ENCODE results near the gene SPATA2.
A peak's percentile ranks its signal among the peaks of the same experiment; 100 is the strongest.

Gene SPATA2

GRCh38 chr20:49942303-49942702 is 27.0 kb upstream of the SPATA2 start:
- H2AK5ac ChIP-seq (ENCODE audit: low read depth, low read length): no peak overlapping the region
- H3K9me3 ChIP-seq (replicated peaks in 1 of 2; ENCODE audit: control insufficient read depth in 2 of 2, insufficient read depth in 1 of 2, low read depth in 1 of 2, low read length in 2 of 2): no peaks in the 10 kb centered on the region
- H3K27ac ChIP-seq (replicated peaks; ENCODE audit: low read length): no peak overlapping the region
- peaks cover 14 to 77% of the 10 kb centered on the region in 2 donors for H3K36me3 ChIP-seq (replicated peaks in 1 of 2; ENCODE audit: control insufficient read depth in 2 of 2, insufficient read depth in 2 of 2, low read length in 2 of 2)
- peaks cover 13% of the 10 kb centered on the region for H3K79me1 ChIP-seq (ENCODE audit: low read depth, low read length)
- no peak overlapping the region for H3K18ac ChIP-seq (ENCODE audit: low read length)
- no peak overlapping the region for H3K4me3 ChIP-seq (ENCODE audit: low read length in 2 of 2)
- H2BK120ac ChIP-seq (ENCODE audit: low read depth, low read length): no peak overlapping the region
- no peak overlapping the region for H3K4ac ChIP-seq (ENCODE audit: low read length)
- H2AFZ ChIP-seq (ENCODE audit: low read length): no peak overlapping the region
- no peak overlapping the region for H3K14ac ChIP-seq (ENCODE audit: low read length)
- H3K9ac ChIP-seq (ENCODE audit: low read depth, low read length, poor library complexity): peak overlapping the region; percentile 32
- H2BK5ac ChIP-seq (ENCODE audit: low read length): no peak overlapping the region
- H3K4me2 ChIP-seq (ENCODE audit: insufficient read depth, low read length, poor library complexity, severe bottlenecking): no peak overlapping the region
- no peak overlapping the region for H2BK12ac ChIP-seq (ENCODE audit: low read length)
- WGBS, 2 donors (ENCODE audit: extremely low coverage in 2 of 2, insufficient read length in 2 of 2, insufficient replicate concordance in 1 of 2): no CpG with 5 or more reads among the region's 3 CpGs
- H2BK15ac ChIP-seq (ENCODE audit: low read length): no peak overlapping the region
- H4K91ac ChIP-seq (ENCODE audit: low read depth, low read length, poor library complexity): no peak overlapping the region
- no peak overlapping the region for H4K8ac ChIP-seq (ENCODE audit: low read depth, low read length)
- no peak for DNase-seq (ENCODE audit: low spot score)
- no peak overlapping the region for H3K23ac ChIP-seq (ENCODE audit: low read depth, low read length, poor library complexity)
- H3K27me3 ChIP-seq (ENCODE audit: control insufficient read depth in 3 of 3, insufficient read depth in 3 of 3, low read depth in 1 of 3, low read length in 3 of 3): no peaks in the 10 kb centered on the region
- peaks cover 4 to 5% of the 10 kb centered on the region in 2 donors for H3K4me1 ChIP-seq (ENCODE audit: control insufficient read depth in 2 of 2, insufficient read depth in 1 of 2, low read depth in 1 of 2, low read length in 2 of 2)

- DNase-seq (ENCODE audit: low spot score): no peak
- Histone ChIP-seq H3K18ac (ENCODE audit: low read length) (no peak overlapping the region), H2BK15ac (ENCODE audit: low read length) (no peak overlapping the region), H2BK12ac (ENCODE audit: low read length) (no peak overlapping the region), H3K36me3 (replicated peaks in 1 of 2; ENCODE audit: control insufficient read depth in 2 of 2, insufficient read depth in 2 of 2, low read length in 2 of 2) (peaks cover 13 to 72% of the 10 kb centered on the region in 2 donors), H3K14ac (ENCODE audit: low read length) (no peak overlapping the region), H3K4me2 (ENCODE audit: insufficient read depth, low read length, poor library complexity, severe bottlenecking) (no peak overlapping the region), H3K79me1 (ENCODE audit: low read depth, low read length) (peaks cover 18% of the 10 kb centered on the region), H4K91ac (ENCODE audit: low read depth, low read length, poor library complexity) (no peak overlapping the region), H2AFZ (ENCODE audit: low read length) (no peak overlapping the region), H3K9me3 (replicated peaks in 1 of 2; ENCODE audit: control insufficient read depth in 2 of 2, insufficient read depth in 1 of 2, low read depth in 1 of 2, low read length in 2 of 2) (no peaks in the 10 kb centered on the region), H2BK120ac (ENCODE audit: low read depth, low read length) (no peak overlapping the region), H3K27me3 (ENCODE audit: control insufficient read depth in 3 of 3, insufficient read depth in 3 of 3, low read depth in 1 of 3, low read length in 3 of 3) (no peaks in the 10 kb centered on the region), H3K4me3 (ENCODE audit: low read length in 2 of 2) (peak overlapping the region in 1 of 2 donors; percentile 33), H3K9ac (ENCODE audit: low read depth, low read length, poor library complexity) (peak overlapping the region; percentile 45), H3K4ac (ENCODE audit: low read length) (no peak overlapping the region), H3K27ac (replicated peaks; ENCODE audit: low read length) (no peak overlapping the region), H3K23ac (ENCODE audit: low read depth, low read length, poor library complexity) (no peak overlapping the region), H3K4me1 (ENCODE audit: control insufficient read depth in 2 of 2, insufficient read depth in 1 of 2, low read depth in 1 of 2, low read length in 2 of 2) (peaks cover 6 to 7% of the 10 kb centered on the region in 2 donors), H2BK5ac (ENCODE audit: low read length) (no peak overlapping the region), H2AK5ac (ENCODE audit: low read depth, low read length) (no peak overlapping the region), H4K8ac (ENCODE audit: low read depth, low read length) (no peak overlapping the region)
- no CpG with 5 or more reads among the region's 15 CpGs for WGBS, 2 donors (ENCODE audit: extremely low coverage in 2 of 2, insufficient read length in 2 of 2, insufficient replicate concordance in 1 of 2)
These were observed 26.1 kb upstream of the SPATA2 start for GRCh38 chr20:49941456-49941855.

- Histone ChIP-seq H3K79me1 (ENCODE audit: low read depth, low read length) (peaks cover 18% of the 10 kb centered on the region), H2BK15ac (ENCODE audit: low read length) (no peak overlapping the region), H3K4me2 (ENCODE audit: insufficient read depth, low read length, poor library complexity, severe bottlenecking) (no peak overlapping the region), H3K23ac (ENCODE audit: low read depth, low read length, poor library complexity) (no peak overlapping the region), H3K9me3 (replicated peaks in 1 of 2; ENCODE audit: control insufficient read depth in 2 of 2, insufficient read depth in 1 of 2, low read depth in 1 of 2, low read length in 2 of 2) (no peaks in the 10 kb centered on the region), H3K18ac (ENCODE audit: low read length) (no peak overlapping the region), H2BK120ac (ENCODE audit: low read depth, low read length) (no peak overlapping the region), H3K4me1 (ENCODE audit: control insufficient read depth in 2 of 2, insufficient read depth in 1 of 2, low read depth in 1 of 2, low read length in 2 of 2) (peaks cover 6 to 7% of the 10 kb centered on the region in 2 donors), H3K14ac (ENCODE audit: low read length) (no peak overlapping the region), H3K36me3 (replicated peaks in 1 of 2; ENCODE audit: control insufficient read depth in 2 of 2, insufficient read depth in 2 of 2, low read length in 2 of 2) (peaks cover 5 to 45% of the 10 kb centered on the region in 2 donors), H3K4ac (ENCODE audit: low read length) (no peak overlapping the region), H3K27ac (replicated peaks; ENCODE audit: low read length) (no peak overlapping the region), H2AK5ac (ENCODE audit: low read depth, low read length) (no peak overlapping the region), H3K27me3 (ENCODE audit: control insufficient read depth in 3 of 3, insufficient read depth in 3 of 3, low read depth in 1 of 3, low read length in 3 of 3) (no peaks in the 10 kb centered on the region), H2BK12ac (ENCODE audit: low read length) (no peak overlapping the region), H3K9ac (ENCODE audit: low read depth, low read length, poor library complexity) (no peak overlapping the region), H4K8ac (ENCODE audit: low read depth, low read length) (no peak overlapping the region), H4K91ac (ENCODE audit: low read depth, low read length, poor library complexity) (no peak overlapping the region), H2AFZ (ENCODE audit: low read length) (no peak overlapping the region), H3K4me3 (ENCODE audit: low read length in 2 of 2) (no peak overlapping the region), H2BK5ac (ENCODE audit: low read length) (no peak overlapping the region)
- WGBS, 2 donors (ENCODE audit: extremely low coverage in 2 of 2, insufficient read length in 2 of 2, insufficient replicate concordance in 1 of 2): no CpG with 5 or more reads among the region's 12 CpGs
- no peak for DNase-seq (ENCODE audit: low spot score)
These were observed 23.1 kb upstream of the SPATA2 start for GRCh38 chr20:49938173-49939163.
